Gastroesophageal sphincter (tissue), 3 donors: ENCODE data around the gene HMX3.

ENCODE experiments used
- CTCF ChIP-seq, 4 experiments: fragments of 200-600 bp in 2 of 4; fragments of 450-650 bp in 2 of 4; sonication (generic) in 1 of 4; IDR thresholded peaks; one replicate each; pipeline ENCODE4 v1.5.1; 2017 to 2019; ENCODE audit warnings: antibody characterized with exemption in 4 of 4, mild to moderate bottlenecking in 2 of 4, moderate library complexity in 2 of 4
- EP300 ChIP-seq: sonication (generic); formaldehyde crosslinking; IDR thresholded peaks from one replicate; pipeline ENCODE4 v1.6.1; 2017; ENCODE audit warnings: antibody characterized with exemption, mild to moderate bottlenecking

- TF ChIP-seq CTCF (IDR thresholded peaks at IDR 0.05) (no peak), EP300 (no peak)
These were observed 4.6 kb downstream of the HMX3 start for GRCh38 chr10:123140164-123140982.
